K562 (cell line): ENCODE data around the gene OLIG1.

ENCODE experiments used
- BCL6 ChIP-seq: fragments of 250-450 bp; sonication (Bioruptor Pico); IDR thresholded peaks from 2 replicates; pipeline ENCODE4 v1.4.0; 2020
- CREB1 ChIP-seq, 2 experiments: sonication (generic) in 1 of 2; formaldehyde crosslinking in 1 of 2; IDR thresholded peaks; 2 replicates each; pipeline versions ENCODE4 v1.6.1 to v1.8.0; 2012 to 2022; ENCODE audit warnings: inconsistent platforms in 1 of 2, mild to moderate bottlenecking in 1 of 2, missing genetic modification reagents in 1 of 2, moderate library complexity in 1 of 2
- FOSL1 ChIP-seq: fragments of 200-800 bp; sonication (Bioruptor generic); conservative IDR thresholded peaks from 2 replicates; pipeline ENCODE4 v1.6.1; 2016; ENCODE audit warnings: missing genetic modification characterization, missing compliant biosample characterization
- JUNB ChIP-seq: fragments of 450-650 bp; formaldehyde crosslinking; conservative IDR thresholded peaks from 2 replicates; pipeline ENCODE4 v1.4.0; 2020; ENCODE audit warnings: mild to moderate bottlenecking
- MBD2 ChIP-seq: sonication (generic); IDR thresholded peaks from 2 replicates; pipeline ENCODE4 v1.6.1; 2016; ENCODE audit warnings: low read depth, borderline replicate concordance
- NCOA1 ChIP-seq: fragments of 450-650 bp; IDR thresholded peaks from 2 replicates; pipeline ENCODE4 v1.6.1; 2016; ENCODE audit warnings: low read depth
- NRF1 ChIP-seq, 2 experiments: fragments of 450-650 bp; IDR thresholded peaks in 1 of 2; conservative IDR thresholded peaks in 1 of 2; 2 replicates each; pipeline ENCODE4 v1.6.1; 2014; ENCODE audit warnings: mild to moderate bottlenecking in 2 of 2
- POLR2AphosphoS5 ChIP-seq: IDR thresholded peaks from 2 replicates; pipeline ENCODE4 v1.6.1; 2011; ENCODE audit warnings: mild to moderate bottlenecking, low read depth, low read length, moderate library complexity; ENCODE audit not compliant: control insufficient read depth, insufficient read depth
- SMAD3 ChIP-seq: fragments of 450-650 bp; formaldehyde crosslinking; conservative IDR thresholded peaks from 2 replicates; pipeline ENCODE4 v1.4.0; 2020; ENCODE audit warnings: mild to moderate bottlenecking
- SMAD4 ChIP-seq: fragments of 250-450 bp; sonication (Bioruptor Pico); conservative IDR thresholded peaks from 2 replicates; pipeline ENCODE4 v1.8.0; 2021; ENCODE audit warnings: inconsistent platforms, mild to moderate bottlenecking, moderate library complexity
- TBP ChIP-seq: optimal IDR thresholded peaks from 2 replicates; pipeline ENCODE3; 2011; ENCODE audit warnings: low read depth, low read length, improper control_type of control experiment
- TF ChIP-seq, protein P1 (sequence below), 3 experiments: IDR thresholded peaks in 2 of 3; conservative IDR thresholded peaks in 1 of 3; 2 replicates each; pipeline ENCODE4 v1.5.1; 2011 to 2012; ENCODE audit warnings: low read length in 3 of 3, mild to moderate bottlenecking in 3 of 3, control low read depth in 2 of 3, improper control_type of control experiment in 1 of 3, inconsistent platforms in 1 of 3, low read depth in 1 of 3, mixed read lengths in 1 of 3, moderate library complexity in 1 of 3; ENCODE audit not compliant: insufficient read depth in 2 of 3
- TF ChIP-seq, protein P2 (sequence below): sonication (generic); formaldehyde crosslinking; IDR thresholded peaks from 2 replicates; pipeline ENCODE4 v1.8.1; 2023; ENCODE audit warnings: mild to moderate bottlenecking, missing genetic modification reagents

DNA sequence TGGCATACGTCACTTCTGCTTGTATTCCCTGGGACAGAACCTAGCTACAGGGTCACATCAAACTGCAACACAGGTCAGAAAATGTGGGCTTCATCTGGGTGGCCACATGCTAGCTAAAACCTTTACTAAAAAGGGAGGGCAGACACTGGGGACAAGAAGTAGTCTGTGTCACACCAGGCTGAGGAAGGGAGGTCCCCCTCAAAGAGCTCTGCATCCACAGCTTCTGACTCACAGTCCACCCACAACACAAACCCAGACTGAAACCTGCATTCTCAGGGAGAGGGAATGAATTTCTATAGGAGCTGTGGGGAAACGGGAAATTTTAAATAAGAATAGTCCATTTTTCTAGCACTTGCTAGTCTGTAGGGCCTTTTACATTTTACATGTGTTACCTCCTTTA, 28.0 kb upstream of the OLIG1 start:
- TF ChIP-seq NCOA1 (no peak), POLR2AphosphoS5 (no peak), MBD2 (no peak), SMAD4 (CRISPR knock-in tag) (no peak), TBP (no peak), FOSL1 (no peak), SMAD3 (CRISPR knock-in tag) (no peak), NRF1 (conservative IDR thresholded peaks at IDR 0.05 in 1 of 2, IDR thresholded peaks at IDR 0.05 in 1 of 2) (no peak), JUNB (CRISPR knock-in tag) (no peak), BCL6 (CRISPR knock-in tag) (no peak), CREB1 (IDR thresholded peaks at IDR 0.05) (no peak), CREB1 (CRISPR knock-in tag; IDR thresholded peaks at IDR 0.05) (no peak)
- TF ChIP-seq, protein P1, sequence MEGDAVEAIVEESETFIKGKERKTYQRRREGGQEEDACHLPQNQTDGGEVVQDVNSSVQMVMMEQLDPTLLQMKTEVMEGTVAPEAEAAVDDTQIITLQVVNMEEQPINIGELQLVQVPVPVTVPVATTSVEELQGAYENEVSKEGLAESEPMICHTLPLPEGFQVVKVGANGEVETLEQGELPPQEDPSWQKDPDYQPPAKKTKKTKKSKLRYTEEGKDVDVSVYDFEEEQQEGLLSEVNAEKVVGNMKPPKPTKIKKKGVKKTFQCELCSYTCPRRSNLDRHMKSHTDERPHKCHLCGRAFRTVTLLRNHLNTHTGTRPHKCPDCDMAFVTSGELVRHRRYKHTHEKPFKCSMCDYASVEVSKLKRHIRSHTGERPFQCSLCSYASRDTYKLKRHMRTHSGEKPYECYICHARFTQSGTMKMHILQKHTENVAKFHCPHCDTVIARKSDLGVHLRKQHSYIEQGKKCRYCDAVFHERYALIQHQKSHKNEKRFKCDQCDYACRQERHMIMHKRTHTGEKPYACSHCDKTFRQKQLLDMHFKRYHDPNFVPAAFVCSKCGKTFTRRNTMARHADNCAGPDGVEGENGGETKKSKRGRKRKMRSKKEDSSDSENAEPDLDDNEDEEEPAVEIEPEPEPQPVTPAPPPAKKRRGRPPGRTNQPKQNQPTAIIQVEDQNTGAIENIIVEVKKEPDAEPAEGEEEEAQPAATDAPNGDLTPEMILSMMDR (IDR thresholded peaks at IDR 0.05 in 2 of 3, conservative IDR thresholded peaks at IDR 0.05 in 1 of 3; ENCODE audit: insufficient read depth in 2 of 3, low read depth in 1 of 3, low read length in 3 of 3): no peak
- TF ChIP-seq, protein P2, sequence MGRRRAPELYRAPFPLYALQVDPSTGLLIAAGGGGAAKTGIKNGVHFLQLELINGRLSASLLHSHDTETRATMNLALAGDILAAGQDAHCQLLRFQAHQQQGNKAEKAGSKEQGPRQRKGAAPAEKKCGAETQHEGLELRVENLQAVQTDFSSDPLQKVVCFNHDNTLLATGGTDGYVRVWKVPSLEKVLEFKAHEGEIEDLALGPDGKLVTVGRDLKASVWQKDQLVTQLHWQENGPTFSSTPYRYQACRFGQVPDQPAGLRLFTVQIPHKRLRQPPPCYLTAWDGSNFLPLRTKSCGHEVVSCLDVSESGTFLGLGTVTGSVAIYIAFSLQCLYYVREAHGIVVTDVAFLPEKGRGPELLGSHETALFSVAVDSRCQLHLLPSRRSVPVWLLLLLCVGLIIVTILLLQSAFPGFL (CRISPR knock-in tag): no peak
